GM19035 (cell line): Measurements from ENCODE around the gene TRPC4.
"Not testable (repeated sequence)": the region's sequence is repeated elsewhere in the genome, so short reads cannot be mapped to it uniquely, and the experiment has no call there.

Experiments
- ATAC-seq: cut with Tn5 transposase; IDR thresholded peaks from one replicate; pipeline ENCODE4 v1.9.1; 2021; ENCODE audit not compliant: unreplicated experiment

The TRPC4 gene

DNA sequence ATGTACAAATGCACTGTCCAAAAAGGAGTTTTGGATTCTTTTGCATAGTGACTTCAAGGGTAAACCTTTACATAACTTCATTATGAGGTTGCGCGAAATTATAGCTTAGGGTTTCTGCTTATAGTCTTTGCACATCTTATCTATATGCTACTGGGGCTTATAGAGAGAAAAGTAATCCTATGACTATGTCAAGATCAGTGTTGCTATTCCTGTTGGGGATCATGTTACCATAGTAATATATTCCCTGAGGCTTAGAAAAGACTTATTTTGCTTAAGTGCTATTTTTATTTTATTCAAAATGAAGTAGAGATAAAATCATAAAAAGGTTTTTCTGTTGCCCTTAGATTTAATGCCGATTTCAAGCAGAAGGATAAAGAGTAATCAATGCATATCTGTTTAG lies 256.3 kb downstream of the TRPC4 start:
- no peak for ATAC-seq

DNA sequence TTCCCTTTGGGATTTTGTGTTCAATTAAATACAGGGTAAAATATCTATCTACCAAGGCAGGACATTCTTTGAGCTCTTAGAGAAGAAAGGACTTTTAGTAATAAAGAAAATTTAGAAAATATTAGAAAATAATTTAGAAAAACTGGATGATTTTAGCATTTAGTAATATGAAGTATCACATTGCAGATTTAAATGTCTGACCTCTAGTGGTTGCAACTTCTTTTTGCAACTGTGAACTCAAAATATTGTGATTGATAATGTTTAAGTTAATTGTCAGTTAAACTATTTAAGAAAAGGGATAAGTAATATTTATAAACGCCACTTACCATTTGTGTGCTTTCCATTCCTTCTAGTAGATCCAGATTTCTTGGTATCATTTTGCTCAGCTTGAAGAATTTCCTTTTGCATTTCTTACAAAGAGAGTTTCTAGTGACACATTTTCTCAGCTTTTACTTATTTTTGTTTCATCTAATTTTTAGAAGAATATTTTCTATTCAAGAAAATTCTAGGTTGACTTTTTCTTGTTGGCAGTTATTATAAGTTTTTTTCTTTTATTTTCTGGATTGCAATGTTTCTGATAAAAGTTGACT lies 260.7 kb downstream of the TRPC4 start:
- no peak for ATAC-seq

DNA sequence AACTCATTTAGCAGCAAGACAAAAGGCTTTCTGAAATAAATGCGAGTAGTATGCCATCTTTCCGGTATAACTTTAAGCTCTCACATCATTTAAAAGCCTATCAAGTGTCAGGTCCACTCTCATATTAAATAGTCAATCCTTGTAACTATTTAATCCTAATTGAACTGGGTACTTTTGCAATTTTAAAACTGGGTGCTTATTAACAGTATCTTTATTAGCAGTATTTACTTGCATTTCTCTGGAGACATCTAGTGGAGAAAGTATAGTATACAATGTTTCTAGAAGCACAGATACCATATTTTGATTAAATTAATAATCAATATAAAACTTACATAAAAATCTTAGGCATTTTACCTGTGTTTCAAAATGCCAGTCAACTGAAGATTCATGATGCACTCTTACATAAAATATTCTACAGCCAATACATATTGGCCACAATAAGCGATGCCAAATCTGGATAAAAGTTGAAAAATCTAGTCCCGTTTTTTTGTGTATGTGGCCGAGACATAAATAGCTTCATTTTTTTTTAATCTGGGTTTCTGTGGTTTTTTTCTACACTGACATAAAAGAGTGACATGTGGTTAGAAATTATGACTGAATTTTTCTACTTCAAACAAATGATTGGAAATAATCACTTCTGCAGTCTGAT lies 266.7 kb downstream of the TRPC4 start:
- no peak for ATAC-seq

DNA sequence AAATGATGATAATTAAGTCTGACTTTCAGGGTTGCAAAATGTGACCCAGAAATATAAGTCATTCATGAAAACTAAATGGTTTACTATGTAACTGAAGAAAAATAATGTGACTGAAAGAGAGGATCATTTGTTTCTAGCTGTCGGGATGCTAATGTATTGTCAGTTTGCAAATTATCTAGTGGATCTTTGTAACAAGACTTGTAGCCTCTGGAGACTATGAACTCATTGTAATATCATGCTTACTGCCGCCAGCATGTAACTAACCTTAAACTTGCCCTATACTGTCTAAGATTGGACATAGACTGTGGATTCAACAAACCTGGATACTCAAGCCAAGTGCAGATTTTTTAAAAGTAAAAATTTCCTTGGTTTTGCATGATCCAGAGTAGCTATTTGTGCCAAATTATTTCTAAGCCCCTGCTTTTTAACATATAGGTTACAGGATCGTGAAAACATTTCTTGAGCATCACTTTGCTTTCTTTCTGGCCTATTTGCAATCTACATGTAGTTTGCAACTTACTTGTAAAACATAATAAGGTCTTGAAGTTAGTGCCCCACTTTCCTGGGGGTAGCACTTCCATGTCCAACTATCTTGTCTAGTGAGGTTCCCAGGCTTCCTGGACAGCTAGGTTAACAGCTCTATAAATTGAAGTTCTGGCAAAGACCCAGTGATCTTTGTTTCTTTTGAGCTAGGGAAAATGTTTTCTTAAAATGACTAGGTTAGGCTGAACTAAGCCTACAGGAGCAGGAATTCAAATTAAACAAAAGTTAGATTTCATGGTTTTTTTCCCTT lies 267.7 kb downstream of the TRPC4 start:
- no peak for ATAC-seq

DNA sequence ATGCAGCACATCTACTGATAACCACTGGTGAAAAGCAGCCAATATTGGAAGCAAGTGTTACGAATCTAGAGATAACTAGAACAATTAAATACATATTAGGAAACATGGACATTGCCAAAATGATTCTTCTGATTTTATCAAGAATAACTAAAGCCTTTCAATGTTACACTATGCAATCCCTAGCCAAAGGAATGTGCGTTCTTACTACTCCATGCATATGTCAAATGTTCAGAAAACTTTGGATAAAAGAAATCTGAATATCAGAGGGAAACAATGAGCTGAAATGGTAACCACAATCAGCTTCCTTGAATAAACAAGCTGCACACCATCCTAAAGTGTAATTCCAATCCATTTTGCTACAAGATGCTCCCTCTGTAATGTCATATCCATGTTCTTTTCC lies 270.1 kb downstream of the TRPC4 start:
- no peak for ATAC-seq

DNA sequence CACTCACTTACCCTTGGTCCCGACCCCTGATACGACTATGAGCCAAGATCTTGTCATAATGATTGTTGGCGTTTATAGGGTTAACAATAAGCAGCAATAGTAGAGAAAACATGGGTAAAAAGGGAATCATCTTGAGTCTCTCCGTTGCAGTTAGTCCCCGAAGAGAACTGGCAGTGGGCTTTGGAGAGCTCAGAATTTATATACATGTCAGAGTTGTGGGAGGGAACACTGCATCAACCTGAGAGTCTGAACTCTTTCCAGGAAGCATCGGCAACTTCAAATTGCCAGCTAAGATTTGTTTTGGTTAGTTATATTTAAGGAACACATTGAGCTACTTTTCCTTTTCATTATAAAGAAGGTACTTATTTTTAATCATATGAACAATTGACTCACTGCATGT lies 271.0 kb downstream of the TRPC4 start, which contains the start of gene POSTN:
TSS of gene POSTN (minus strand) at position 172 of the 400 bp plus-strand sequence. CDS start at position 130, 42 bp downstream.
- no peak for ATAC-seq

DNA sequence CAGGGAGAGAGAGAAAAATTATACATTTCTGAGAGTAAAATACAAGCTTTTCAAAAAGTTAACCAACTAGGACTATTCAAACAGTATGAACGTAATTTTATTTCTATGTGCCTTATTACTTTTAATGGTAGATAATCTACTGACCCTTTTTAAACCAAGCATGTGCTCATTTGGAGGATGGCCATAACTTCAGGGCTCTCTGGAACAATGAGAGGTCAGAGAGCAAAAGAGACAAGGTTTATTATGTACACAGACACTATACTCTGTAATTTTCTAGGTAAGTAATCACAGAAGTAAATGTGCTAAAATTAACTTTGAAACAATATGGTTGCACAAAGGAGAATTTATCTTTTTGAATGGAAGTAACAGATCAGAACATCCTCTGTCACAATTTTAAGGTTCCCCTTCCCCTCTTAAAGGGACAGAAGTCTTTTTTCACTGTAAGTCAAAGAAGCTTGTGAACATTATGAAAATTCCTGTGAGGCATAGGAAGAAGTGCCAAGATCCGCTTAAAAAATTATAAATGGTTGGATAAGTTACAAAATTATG lies 272.0 kb downstream of the TRPC4 start:
- no peak for ATAC-seq

DNA sequence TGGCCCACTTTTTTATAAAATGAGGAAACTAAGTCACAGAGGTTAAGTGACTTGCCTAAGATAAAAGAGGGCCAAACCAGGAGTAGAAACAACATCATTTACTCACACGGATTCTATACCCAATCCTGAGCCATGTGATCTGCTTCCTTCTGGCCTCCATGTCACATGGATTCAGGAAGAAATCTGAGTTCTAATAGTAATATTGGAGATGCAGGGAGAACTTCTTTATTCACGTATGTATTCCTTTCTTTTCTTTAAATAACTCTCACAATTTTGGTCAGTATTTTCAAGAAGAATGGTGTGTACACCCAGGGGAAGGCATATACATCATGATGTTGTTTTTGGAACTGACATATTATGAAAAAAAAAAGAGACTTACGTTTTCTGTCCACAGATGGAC lies 272.8 kb downstream of the TRPC4 start:
- no peak for ATAC-seq

DNA sequence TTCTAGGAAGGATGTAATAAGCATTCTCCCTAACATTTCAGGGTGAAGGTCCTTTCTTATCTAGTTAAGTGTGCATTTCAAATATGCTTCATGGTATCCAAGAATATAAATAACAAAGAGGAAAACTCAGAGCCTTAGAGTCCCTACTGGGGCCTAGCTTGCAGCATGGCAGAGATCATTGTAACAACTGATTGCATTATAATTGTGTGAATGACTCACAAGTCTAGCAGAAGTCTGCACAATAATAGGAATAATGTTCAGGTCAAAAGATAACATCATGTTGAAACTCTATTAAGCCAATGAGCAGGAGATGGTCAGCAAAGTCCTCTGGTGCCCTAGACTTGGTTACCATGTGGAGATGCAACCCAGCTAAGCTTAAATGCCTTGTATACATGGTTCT lies 274.4 kb downstream of the TRPC4 start:
- no peak for ATAC-seq

DNA sequence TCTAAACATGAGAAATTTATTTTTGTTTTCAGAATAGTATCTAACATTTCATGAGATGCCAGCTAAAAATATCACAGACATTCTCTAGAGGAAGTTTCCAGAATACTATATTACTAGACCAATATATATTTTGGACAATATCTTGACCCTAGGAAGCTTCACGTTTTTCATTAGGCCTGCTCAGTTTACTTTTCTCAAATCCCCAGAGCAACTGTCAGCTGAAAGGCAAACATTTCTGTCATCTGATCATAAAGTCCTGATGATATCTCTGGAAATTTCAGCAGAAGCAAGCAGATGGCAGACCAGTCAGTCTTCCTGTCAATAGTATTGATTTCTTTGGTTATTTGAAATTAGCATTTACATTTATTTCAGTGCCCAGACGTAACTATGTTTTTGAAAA lies 275.0 kb downstream of the TRPC4 start:
- ATAC-seq, result no peak

DNA sequence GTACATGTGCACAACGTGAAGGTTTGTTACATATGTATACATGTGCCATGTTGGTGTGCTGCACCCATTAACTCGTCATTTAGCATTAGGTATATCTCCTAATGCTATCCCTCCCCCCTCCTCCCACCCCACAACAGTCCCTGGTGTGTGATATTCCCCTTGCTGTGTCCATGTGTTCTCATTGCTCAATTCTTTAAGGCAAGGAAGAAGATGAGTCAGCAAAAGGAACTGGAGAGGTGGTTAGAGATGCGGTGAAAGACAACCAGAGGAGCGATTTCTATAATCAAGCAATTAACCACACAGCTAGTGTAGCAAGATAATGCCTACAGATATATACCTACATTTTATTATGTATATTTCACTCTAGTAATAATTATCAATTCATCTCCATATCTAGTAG lies 280.2 kb downstream of the TRPC4 start:
- not testable (repeated sequence) for ATAC-seq

DNA sequence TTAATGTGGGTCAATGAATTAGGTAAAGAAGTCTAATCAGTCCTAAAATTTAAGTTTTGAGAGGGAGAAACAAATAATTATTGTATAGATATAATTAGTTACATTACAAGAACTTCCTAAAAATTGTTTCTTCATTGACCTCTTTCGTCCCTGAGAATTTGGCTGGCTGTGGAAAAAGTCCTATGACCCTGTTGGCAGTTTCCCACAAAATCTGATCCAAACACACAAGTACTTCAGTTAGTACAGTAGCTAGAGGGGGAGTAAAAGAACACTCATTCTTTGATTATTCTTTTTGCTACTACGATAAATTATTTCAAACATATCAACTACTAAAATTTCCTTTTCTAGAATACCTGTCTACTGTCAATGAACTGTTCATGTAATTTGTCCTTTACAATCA lies 282.3 kb downstream of the TRPC4 start:
- ATAC-seq, result no peak
